Measurements from ENCODE around the gene TENM4. TPM values are rescaled to one million over a fixed set of nuclear protein-coding genes. Genes with fewer than 3 reads are reported as not detected.
A peak's percentile ranks its signal among the peaks of the same experiment; 100 is the strongest.

Gene TENM4
- total and polyA plus RNA-seq, 2 donors, result 1.5 to 27.8 TPM

GRCh38 chr11:78810559-78811009 lies 630.2 kb downstream of the TENM4 start:
- no peaks in the 10 kb centered on the region for H3K36me3 ChIP-seq (ENCODE audit: insufficient read depth)
- H3K27ac ChIP-seq (ENCODE audit: low read depth), result peak overlapping the region; percentile 34
- 32% methylated on average over 7 of the region's 7 CpGs for WGBS
- peaks cover 4% of the 10 kb centered on the region for H3K4me1 ChIP-seq (ENCODE audit: insufficient read depth)
- no peak overlapping the region for H3K4me3 ChIP-seq (ENCODE audit: low read depth, low read length)
- DNase-seq (ENCODE audit: extremely low spot score), result no peak

- 24% methylated on average over 7 of the region's 7 CpGs for WGBS
- H3K4me1 ChIP-seq (ENCODE audit: insufficient read depth), result peaks cover 4% of the 10 kb centered on the region
These were observed 630.8 kb downstream of the TENM4 start for GRCh38 chr11:78809931-78810541.

DNA sequence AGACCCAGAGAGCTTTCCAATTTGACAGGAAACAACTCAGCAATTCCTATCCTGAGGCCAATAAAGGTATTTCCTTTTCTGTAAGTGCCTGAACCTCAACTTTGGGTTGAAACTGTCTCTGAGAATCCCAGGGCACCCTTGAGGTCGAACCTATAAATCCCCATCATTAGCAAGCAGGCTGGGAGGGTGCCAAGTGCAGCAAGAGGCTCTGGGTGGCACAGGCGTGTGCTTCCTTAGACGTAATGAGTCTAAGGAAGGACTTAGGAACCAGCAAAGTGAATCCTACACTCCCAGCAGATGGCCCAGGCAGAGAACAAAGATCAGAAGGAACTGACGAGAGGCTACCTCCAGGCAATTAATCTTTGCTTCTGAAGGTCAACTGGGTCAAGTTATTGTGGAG lies 631.9 kb downstream of the TENM4 start:
- DNase-seq (ENCODE audit: extremely low spot score), result no peak
- Histone ChIP-seq H3K4me1 (ENCODE audit: insufficient read depth) (peaks cover 4% of the 10 kb centered on the region), H3K27ac (ENCODE audit: low read depth) (no peak overlapping the region), H3K36me3 (ENCODE audit: insufficient read depth) (no peaks in the 10 kb centered on the region), H3K4me3 (ENCODE audit: low read depth, low read length) (no peak overlapping the region)
- WGBS, result 51% methylated on average over 4 of the region's 4 CpGs

More at GRCh38 chr11:78809931-78810541, 630.8 kb downstream of the TENM4 start:
- H3K27ac ChIP-seq (ENCODE audit: low read depth), result peak overlapping the region; percentile 34
- DNase-seq (ENCODE audit: extremely low spot score), result peak; percentile 56
- H3K4me3 ChIP-seq (ENCODE audit: low read depth, low read length), result no peak overlapping the region
- no peaks in the 10 kb centered on the region for H3K36me3 ChIP-seq (ENCODE audit: insufficient read depth)

- H3K4me3 ChIP-seq (ENCODE audit: low read depth, low read length), result no peak overlapping the region
- H3K4me1 ChIP-seq (ENCODE audit: insufficient read depth), result peaks cover 4% of the 10 kb centered on the region
- no peak overlapping the region for H3K27ac ChIP-seq (ENCODE audit: low read depth)
- WGBS, result 94% methylated on average over 2 of the region's 2 CpGs
- no peak for DNase-seq (ENCODE audit: extremely low spot score)
- H3K36me3 ChIP-seq (ENCODE audit: insufficient read depth), result no peaks in the 10 kb centered on the region
These were observed 633.5 kb downstream of the TENM4 start for GRCh38 chr11:78807351-78807750.

- H3K36me3 ChIP-seq (ENCODE audit: insufficient read depth), result no peaks in the 10 kb centered on the region
- H3K4me3 ChIP-seq (ENCODE audit: low read depth, low read length), result no peak overlapping the region
- no peak for DNase-seq (ENCODE audit: extremely low spot score)
- H3K4me1 ChIP-seq (ENCODE audit: insufficient read depth), result peaks cover 4% of the 10 kb centered on the region
- 45% methylated on average over 2 of the region's 2 CpGs for WGBS
- H3K27ac ChIP-seq (ENCODE audit: low read depth), result no peak overlapping the region
These were observed 634.4 kb downstream of the TENM4 start for GRCh38 chr11:78806214-78807004.

DNA sequence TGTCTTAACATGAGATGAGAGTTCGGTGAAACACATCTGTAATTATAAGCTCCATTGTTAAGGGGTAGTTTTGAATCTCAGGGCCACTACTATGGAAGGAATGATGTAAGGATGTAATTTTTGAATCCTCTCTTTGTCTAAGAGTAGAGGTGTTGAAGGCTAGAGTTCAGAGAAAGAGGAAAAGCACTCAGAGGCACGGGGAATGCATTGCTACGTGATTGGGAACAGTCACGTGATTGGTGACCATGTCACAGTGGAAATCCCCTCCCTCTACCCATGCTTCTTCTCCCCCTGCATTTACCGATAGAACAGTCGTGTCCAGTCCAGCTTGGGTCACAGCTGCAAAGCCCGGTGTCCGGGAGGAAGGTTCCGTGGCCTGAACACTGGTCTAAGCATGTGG lies 635.8 kb downstream of the TENM4 start:
- Histone ChIP-seq H3K36me3 (ENCODE audit: insufficient read depth) (no peaks in the 10 kb centered on the region), H3K4me3 (ENCODE audit: low read depth, low read length) (no peak overlapping the region), H3K4me1 (ENCODE audit: insufficient read depth) (peaks cover 4% of the 10 kb centered on the region), H3K27ac (ENCODE audit: low read depth) (no peak overlapping the region)
- DNase-seq (ENCODE audit: extremely low spot score), result no peak
- WGBS, result 94% methylated on average over 9 of the region's 9 CpGs

- Histone ChIP-seq H3K4me1 (ENCODE audit: insufficient read depth) (peaks cover 2% of the 10 kb centered on the region), H3K27ac (ENCODE audit: low read depth) (no peak overlapping the region), H3K36me3 (ENCODE audit: insufficient read depth) (no peaks in the 10 kb centered on the region), H3K4me3 (ENCODE audit: low read depth, low read length) (no peak overlapping the region)
- DNase-seq (ENCODE audit: extremely low spot score), result no peak
- 93% methylated on average over 3 of the region's 3 CpGs for WGBS
These were observed 636.8 kb downstream of the TENM4 start for GRCh38 chr11:78803995-78804394.

DNA sequence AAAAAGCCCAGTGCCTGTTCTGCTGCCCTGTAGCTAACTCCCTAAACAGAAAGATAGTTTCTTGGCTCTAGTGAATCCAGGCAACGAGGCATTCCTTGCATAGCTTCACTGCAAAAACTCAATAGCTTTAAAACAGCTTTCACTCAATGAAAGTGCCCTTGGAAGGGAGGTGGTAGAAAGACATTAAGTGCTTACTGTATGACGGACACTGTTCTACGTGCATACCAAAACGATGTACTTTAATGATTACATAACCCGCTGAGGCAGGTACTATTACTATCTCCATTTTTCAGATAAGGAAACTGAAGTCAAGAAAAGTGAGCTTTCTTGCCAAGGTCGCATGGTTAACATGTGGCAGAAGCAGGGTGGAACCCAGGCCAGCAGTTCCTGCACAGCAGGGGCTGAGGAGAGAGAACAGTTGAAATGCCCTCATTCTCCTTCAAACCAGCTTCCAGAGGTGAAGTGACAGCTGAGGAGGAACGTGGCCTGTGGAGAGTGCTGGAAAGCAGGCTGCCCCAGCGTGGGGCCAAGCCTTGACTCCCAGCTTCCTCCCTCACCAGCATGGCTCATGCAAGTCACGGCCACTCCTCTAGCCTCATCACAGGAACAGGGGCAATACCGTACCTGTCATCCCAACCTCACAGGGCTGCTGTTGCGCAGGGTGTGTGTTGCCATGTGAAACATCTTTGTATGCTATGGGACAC lies 638.6 kb downstream of the TENM4 start:
- H3K4me1 ChIP-seq (ENCODE audit: insufficient read depth), result peaks cover 2% of the 10 kb centered on the region
- WGBS, result 63% methylated on average over 11 of the region's 11 CpGs
- DNase-seq (ENCODE audit: extremely low spot score), result no peak
- no peaks in the 10 kb centered on the region for H3K36me3 ChIP-seq (ENCODE audit: insufficient read depth)
- H3K27ac ChIP-seq (ENCODE audit: low read depth), result no peak overlapping the region
- no peak overlapping the region for H3K4me3 ChIP-seq (ENCODE audit: low read depth, low read length)

- no peak overlapping the region for H3K4me3 ChIP-seq (ENCODE audit: low read depth, low read length)
- H3K4me1 ChIP-seq (ENCODE audit: insufficient read depth), result peaks cover 2% of the 10 kb centered on the region
- 1% methylated on average over 3 of the region's 3 CpGs for WGBS
- H3K27ac ChIP-seq (ENCODE audit: low read depth), result peak overlapping the region; percentile 53
- no peaks in the 10 kb centered on the region for H3K36me3 ChIP-seq (ENCODE audit: insufficient read depth)
- DNase-seq (ENCODE audit: extremely low spot score), result peak; percentile 71
These were observed 639.5 kb downstream of the TENM4 start for GRCh38 chr11:78801161-78801884.

- WGBS, result 89% methylated on average over 2 of the region's 2 CpGs
- no peak for DNase-seq (ENCODE audit: extremely low spot score)
- H3K4me1 ChIP-seq (ENCODE audit: insufficient read depth), result peaks cover 2% of the 10 kb centered on the region
These were observed 640.1 kb downstream of the TENM4 start for GRCh38 chr11:78800756-78801155.

DNA sequence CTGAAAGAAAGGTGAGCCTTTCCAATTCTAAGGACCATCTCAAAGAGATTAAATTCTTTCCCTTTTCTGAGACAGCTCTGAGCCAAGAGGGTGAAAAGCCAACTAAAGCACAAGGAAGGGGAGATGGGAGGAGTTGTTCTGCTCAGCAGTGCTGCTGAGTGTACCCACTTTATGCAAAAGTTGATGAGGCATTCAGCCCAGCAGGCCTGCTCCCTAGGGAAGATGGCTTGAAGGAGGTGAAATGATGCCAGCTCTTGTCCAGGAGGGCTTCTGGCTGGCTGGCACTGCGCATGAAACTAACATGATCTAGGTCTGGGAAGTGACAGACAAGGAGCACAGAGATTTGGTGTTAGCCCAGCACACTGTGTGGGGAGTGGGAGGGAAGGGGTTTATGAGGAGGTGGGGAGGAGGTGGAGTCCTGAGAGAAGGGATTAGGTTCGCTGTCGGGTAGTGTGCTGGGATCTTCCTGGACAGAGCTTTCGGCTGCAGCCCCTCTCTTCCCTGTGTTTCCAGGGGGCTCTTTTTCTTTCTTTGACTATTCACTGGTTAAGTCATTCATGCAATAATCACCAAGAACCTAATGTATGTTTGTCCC lies 640.6 kb downstream of the TENM4 start:
- peaks cover 2% of the 10 kb centered on the region for H3K4me1 ChIP-seq (ENCODE audit: insufficient read depth)
- H3K4me3 ChIP-seq (ENCODE audit: low read depth, low read length), result no peak overlapping the region
- DNase-seq (ENCODE audit: extremely low spot score), result no peak
- H3K27ac ChIP-seq (ENCODE audit: low read depth), result no peak overlapping the region
- WGBS, result 79% methylated on average over 4 of the region's 4 CpGs
- no peaks in the 10 kb centered on the region for H3K36me3 ChIP-seq (ENCODE audit: insufficient read depth)

More at GRCh38 chr11:78800756-78801155, 640.1 kb downstream of the TENM4 start:
- Histone ChIP-seq H3K4me3 (ENCODE audit: low read depth, low read length) (no peak overlapping the region), H3K27ac (ENCODE audit: low read depth) (peak overlapping the region; percentile 15), H3K36me3 (ENCODE audit: insufficient read depth) (no peaks in the 10 kb centered on the region)

DNA sequence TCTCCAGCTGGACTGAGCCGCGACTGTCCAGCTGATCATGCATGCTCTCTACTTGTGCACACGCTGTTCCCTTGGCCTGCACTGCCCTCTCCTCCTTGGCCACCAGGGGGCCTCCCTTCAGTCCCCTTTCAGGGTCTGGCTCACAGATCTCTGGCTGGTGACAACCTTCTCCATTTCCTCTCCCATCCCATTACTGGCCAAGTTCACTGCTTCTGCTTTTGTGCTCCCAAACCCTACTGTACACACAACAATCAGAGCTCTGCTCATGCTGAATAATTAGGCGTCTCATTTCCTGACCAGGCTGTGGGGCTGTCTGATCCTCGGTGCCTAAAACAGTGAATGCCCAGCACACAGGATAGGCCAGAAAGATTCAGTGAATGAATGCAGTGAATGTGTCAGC lies 642.2 kb downstream of the TENM4 start:
- 49% methylated on average over 5 of the region's 5 CpGs for WGBS
- no peaks in the 10 kb centered on the region for H3K36me3 ChIP-seq (ENCODE audit: insufficient read depth)
- no peak for DNase-seq (ENCODE audit: extremely low spot score)
- H3K27ac ChIP-seq (ENCODE audit: low read depth), result no peak overlapping the region
- no peak overlapping the region for H3K4me3 ChIP-seq (ENCODE audit: low read depth, low read length)
- H3K4me1 ChIP-seq (ENCODE audit: insufficient read depth), result peaks cover 2% of the 10 kb centered on the region

- WGBS, result 90% methylated on average over 3 of the region's 3 CpGs
- peaks cover 2% of the 10 kb centered on the region for H3K4me1 ChIP-seq (ENCODE audit: insufficient read depth)
These were observed 643.3 kb downstream of the TENM4 start for GRCh38 chr11:78797559-78797958.

More at GRCh38 chr11:78797559-78797958, 643.3 kb downstream of the TENM4 start:
- DNase-seq (ENCODE audit: extremely low spot score), result no peak
- Histone ChIP-seq H3K27ac (ENCODE audit: low read depth) (peak overlapping the region; percentile 40), H3K36me3 (ENCODE audit: insufficient read depth) (no peaks in the 10 kb centered on the region), H3K4me3 (ENCODE audit: low read depth, low read length) (no peak overlapping the region)

Data from urinary bladder (tissue), 4 donors.